ENCODE measurements around the gene POMT1. TPM values are rescaled to one million over a fixed set of nuclear protein-coding genes. Genes with fewer than 3 reads are reported as not detected.

Gene POMT1
- total and polyA plus RNA-seq, 2 experiments from 2014 or later, result 20.2 to 32.4 TPM

DNA sequence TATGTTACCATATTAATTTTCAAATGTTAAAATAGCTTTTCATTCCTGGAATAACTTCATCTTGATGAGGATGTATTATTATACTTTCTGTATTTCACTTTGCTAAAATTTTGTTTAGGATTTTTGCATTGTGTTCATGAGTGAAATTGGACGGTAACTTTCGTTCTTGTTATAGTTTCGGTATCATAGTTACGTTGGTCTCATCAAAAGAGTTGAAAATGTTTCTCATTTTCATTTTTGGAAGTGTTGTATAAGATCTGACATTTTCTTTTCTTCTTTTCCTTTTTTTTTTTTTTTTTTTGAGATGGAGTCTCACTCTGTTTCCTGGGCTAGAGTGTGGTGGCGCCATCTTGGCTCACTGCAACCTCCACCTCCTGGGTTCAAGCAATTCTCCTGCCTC lies 62.7 kb downstream of the POMT1 start:
- peaks cover 10% of the 10 kb centered on the region for H3K27me3 Mint-ChIP-seq (ENCODE audit: insufficient read depth, low read depth, poor library complexity)
- Histone ChIP-seq H3K9me2 (ENCODE audit: insufficient read depth) (no peaks in the 10 kb centered on the region), H3K4me3 (no peak overlapping the region), H3F3A (replicated peaks; ENCODE audit: low read depth) (no peaks in the 10 kb centered on the region), H3K4me1 (ENCODE audit: insufficient read depth) (peaks cover 3% of the 10 kb centered on the region), H3K36me3 (ENCODE audit: insufficient read depth) (no peaks in the 10 kb centered on the region), H2AFZ (no peak overlapping the region), H3K27ac (ENCODE audit: low read depth) (no peak overlapping the region), H3K79me2 (replicated peaks; ENCODE audit: insufficient read depth) (no peaks in the 10 kb centered on the region), H3K27me3 (ENCODE audit: insufficient read depth) (no peaks in the 10 kb centered on the region), H4K20me1 (replicated peaks; ENCODE audit: insufficient read depth) (no peaks in the 10 kb centered on the region), H3K4me2 (no peak overlapping the region)
- DNase-seq (ENCODE audit: low spot score) (no peak), ATAC-seq (no peak)
- H3K36me3 Mint-ChIP-seq (ENCODE audit: low read depth), result peaks cover 36% of the 10 kb centered on the region
- H3K4me3 Mint-ChIP-seq, result no peak overlapping the region
- peaks cover 65% of the 10 kb centered on the region for H3K9me3 Mint-ChIP-seq
- H3K27ac Mint-ChIP-seq, result no peak overlapping the region
- H3K4me1 Mint-ChIP-seq, result peaks cover 5% of the 10 kb centered on the region; the same call in 2 of the 3 replicates
- TF ChIP-seq POLR2AphosphoS5 (IDR thresholded peaks at IDR 0.05; ENCODE audit: low read depth), result no peak

DNA sequence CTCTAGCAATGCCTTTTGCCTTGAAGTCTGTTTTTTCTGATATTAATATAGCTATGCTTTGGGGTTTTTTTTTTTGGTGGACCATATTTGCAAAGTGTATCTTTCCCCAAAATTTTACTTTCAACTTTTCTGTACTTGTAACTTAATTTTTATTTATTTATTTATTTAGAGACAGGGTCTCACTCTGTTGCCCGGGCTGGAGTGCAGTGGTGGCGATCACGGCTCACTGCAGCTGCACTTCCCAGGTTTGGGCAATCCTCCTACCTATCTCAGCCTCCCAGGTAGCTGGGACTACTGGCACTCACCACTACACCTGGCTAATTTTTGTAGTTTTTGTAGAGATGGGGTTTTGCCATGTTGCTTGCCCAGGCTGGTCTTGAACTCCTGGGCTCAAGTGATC lies 63.4 kb downstream of the POMT1 start:
- Mint-ChIP-seq H3K4me3 (no peak overlapping the region), H3K36me3 (ENCODE audit: low read depth) (peaks cover 36% of the 10 kb centered on the region), H3K27ac (no peak overlapping the region), H3K4me1 (peaks cover 5% of the 10 kb centered on the region; the same call in 2 of the 3 replicates), H3K27me3 (ENCODE audit: insufficient read depth, low read depth, poor library complexity) (peaks cover 10% of the 10 kb centered on the region), H3K9me3 (peaks cover 58% of the 10 kb centered on the region)
- Histone ChIP-seq H3K4me2 (no peak overlapping the region), H3F3A (replicated peaks; ENCODE audit: low read depth) (no peaks in the 10 kb centered on the region), H3K9me2 (ENCODE audit: insufficient read depth) (no peaks in the 10 kb centered on the region), H4K20me1 (replicated peaks; ENCODE audit: insufficient read depth) (no peaks in the 10 kb centered on the region), H3K4me3 (no peak overlapping the region), H3K27ac (ENCODE audit: low read depth) (no peak overlapping the region), H3K79me2 (replicated peaks; ENCODE audit: insufficient read depth) (no peaks in the 10 kb centered on the region), H3K4me1 (ENCODE audit: insufficient read depth) (peaks cover 3% of the 10 kb centered on the region), H3K36me3 (ENCODE audit: insufficient read depth) (no peaks in the 10 kb centered on the region), H3K27me3 (ENCODE audit: insufficient read depth) (no peaks in the 10 kb centered on the region), H2AFZ (no peak overlapping the region)
- no peak for DNase-seq (ENCODE audit: low spot score)
- ATAC-seq, result no peak
- no peak for TF ChIP-seq EZH2phosphoT487 (IDR thresholded peaks at IDR 0.05; ENCODE audit: unreplicated experiment)

- no peak overlapping the region for H3K4me2 ChIP-seq
- H2AFZ ChIP-seq, result no peak overlapping the region
- H3K4me3 Mint-ChIP-seq, result no peak overlapping the region
- TF ChIP-seq ZNF114 (CRISPR knock-in tag; IDR thresholded peaks at IDR 0.05) (no peak), JUNB (IDR thresholded peaks at IDR 0.05; ENCODE audit: unreplicated experiment) (no peak), POLR2AphosphoS5 (IDR thresholded peaks at IDR 0.05; ENCODE audit: low read depth) (no peak)
- TF ChIP-seq, protein P1, sequence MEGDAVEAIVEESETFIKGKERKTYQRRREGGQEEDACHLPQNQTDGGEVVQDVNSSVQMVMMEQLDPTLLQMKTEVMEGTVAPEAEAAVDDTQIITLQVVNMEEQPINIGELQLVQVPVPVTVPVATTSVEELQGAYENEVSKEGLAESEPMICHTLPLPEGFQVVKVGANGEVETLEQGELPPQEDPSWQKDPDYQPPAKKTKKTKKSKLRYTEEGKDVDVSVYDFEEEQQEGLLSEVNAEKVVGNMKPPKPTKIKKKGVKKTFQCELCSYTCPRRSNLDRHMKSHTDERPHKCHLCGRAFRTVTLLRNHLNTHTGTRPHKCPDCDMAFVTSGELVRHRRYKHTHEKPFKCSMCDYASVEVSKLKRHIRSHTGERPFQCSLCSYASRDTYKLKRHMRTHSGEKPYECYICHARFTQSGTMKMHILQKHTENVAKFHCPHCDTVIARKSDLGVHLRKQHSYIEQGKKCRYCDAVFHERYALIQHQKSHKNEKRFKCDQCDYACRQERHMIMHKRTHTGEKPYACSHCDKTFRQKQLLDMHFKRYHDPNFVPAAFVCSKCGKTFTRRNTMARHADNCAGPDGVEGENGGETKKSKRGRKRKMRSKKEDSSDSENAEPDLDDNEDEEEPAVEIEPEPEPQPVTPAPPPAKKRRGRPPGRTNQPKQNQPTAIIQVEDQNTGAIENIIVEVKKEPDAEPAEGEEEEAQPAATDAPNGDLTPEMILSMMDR (conservative IDR thresholded peaks at IDR 0.05; ENCODE audit: low read depth in 2 of 2), result no peak
- H3F3A ChIP-seq (replicated peaks; ENCODE audit: low read depth), result no peaks in the 10 kb centered on the region
- H3K4me3 ChIP-seq, result no peak overlapping the region
- peaks cover 45% of the 10 kb centered on the region for H3K9me3 Mint-ChIP-seq
- H3K36me3 Mint-ChIP-seq (ENCODE audit: low read depth), result peaks cover 25% of the 10 kb centered on the region
- no peaks in the 10 kb centered on the region for H3K27me3 ChIP-seq (ENCODE audit: insufficient read depth)
- peaks cover 10% of the 10 kb centered on the region for H3K27me3 Mint-ChIP-seq (ENCODE audit: insufficient read depth, low read depth, poor library complexity)
- H4K20me1 ChIP-seq (replicated peaks; ENCODE audit: insufficient read depth), result no peaks in the 10 kb centered on the region
- H3K36me3 ChIP-seq (ENCODE audit: insufficient read depth), result no peaks in the 10 kb centered on the region
- no peaks in the 10 kb centered on the region for H3K9me2 ChIP-seq (ENCODE audit: insufficient read depth)
- no peaks in the 10 kb centered on the region for H3K4me1 ChIP-seq (ENCODE audit: insufficient read depth)
- H3K27ac Mint-ChIP-seq, result no peak overlapping the region
- H3K4me1 Mint-ChIP-seq, result no peaks in the 10 kb centered on the region
- DNase-seq (ENCODE audit: low spot score) (no peak), ATAC-seq (no peak)
- H3K27ac ChIP-seq (ENCODE audit: low read depth), result no peak overlapping the region
- no peaks in the 10 kb centered on the region for H3K79me2 ChIP-seq (replicated peaks; ENCODE audit: insufficient read depth)
Measured at GRCh38 chr9:131567910-131568309, 65.2 kb downstream of the POMT1 start.

Small RNA genes lying within 50 kb of the gene (small RNA-seq; reads per million reads assigned to genes)
- gene SNORD62A (ENCODE audit: low replicate concordance), result 0.35 reads per million, percentile 19 among the genes with 10 or more reads in this experiment
- 1.3 reads per million, percentile 70 among the genes with 10 or more reads in this experiment for gene SNORD62B (ENCODE audit: low replicate concordance)

Other genes starting within 250 kb of the POMT1 start
- 2.1 and 2.2 TPM in 2 replicates for gene FAM78A, start 226.4 kb upstream of the POMT1 start, total RNA-seq (2014; rRNA removed; shearing (Covaris generic))
- gene FAM78A, start 226.4 kb upstream of the POMT1 start, polyA plus RNA-seq (2016; fragmentation: Nextera tagmentation; extraction: Ambion mirVana), result 0.57 and 0.75 TPM in 2 replicates
- 2.4 and 4.4 TPM in 2 replicates for gene PLPP7, start 213.2 kb upstream of the POMT1 start, total RNA-seq (2014; rRNA removed; shearing (Covaris generic))
- 1.6 and 2.0 TPM in 2 replicates for gene PLPP7, start 213.2 kb upstream of the POMT1 start, polyA plus RNA-seq (2016; fragmentation: Nextera tagmentation; extraction: Ambion mirVana)
- gene PRRC2B, start 108.8 kb upstream of the POMT1 start, total RNA-seq (2014; rRNA removed; shearing (Covaris generic)), result 171 and 193 TPM in 2 replicates
- gene PRRC2B, start 108.8 kb upstream of the POMT1 start, polyA plus RNA-seq (2016; fragmentation: Nextera tagmentation; extraction: Ambion mirVana), result 41.4 and 45.0 TPM in 2 replicates
- 34.6 and 35.9 TPM in 2 replicates for gene UCK1, start 28.3 kb downstream of the POMT1 start, total RNA-seq (2014; rRNA removed; shearing (Covaris generic))
- 23.4 and 24.8 TPM in 2 replicates for gene UCK1, start 28.3 kb downstream of the POMT1 start, polyA plus RNA-seq (2016; fragmentation: Nextera tagmentation; extraction: Ambion mirVana)
- 0.24 TPM in 1 of 2 replicates, not detected in the other for gene PRRT1B, start 42.6 kb downstream of the POMT1 start, total RNA-seq (2014; rRNA removed; shearing (Covaris generic))
- gene PRRT1B, start 42.6 kb downstream of the POMT1 start, polyA plus RNA-seq (2016; fragmentation: Nextera tagmentation; extraction: Ambion mirVana), result not detected in 2 replicates
- 80.7 and 82.8 TPM in 2 replicates for gene RAPGEF1, start 237.2 kb downstream of the POMT1 start, total RNA-seq (2014; rRNA removed; shearing (Covaris generic))
- 9.9 and 10.9 TPM in 2 replicates for gene RAPGEF1, start 237.2 kb downstream of the POMT1 start, polyA plus RNA-seq (2016; fragmentation: Nextera tagmentation; extraction: Ambion mirVana)

Data from GM23338 (cell line).